Ovary (tissue), 3 donors: Measurements from ENCODE around the gene PALLD.

Experiments used
- CTCF ChIP-seq, 3 donors: fragments of 450-650 bp in 2 of 3; fragments of 200-600 bp in 1 of 3; IDR thresholded peaks; one replicate each; pipeline versions ENCODE4 v1.5.1 to v1.8.0; 2016 to 2022; ENCODE audit warnings: antibody characterized with exemption in 3 of 3, mild to moderate bottlenecking in 1 of 3
- EP300 ChIP-seq: sonication (generic); formaldehyde crosslinking; IDR thresholded peaks from one replicate; pipeline ENCODE4 v1.6.1; 2017; ENCODE audit warnings: antibody characterized with exemption
- donor health status: DM: no; HTN: no; CAD: no.

GRCh38 chr4:168870004-168870403 is 373.2 kb downstream of the PALLD start:
- TF ChIP-seq CTCF (IDR thresholded peaks at IDR 0.05) (no peak), EP300 (no peak)
